Measurements from ENCODE around the gene WNK4.

The WNK4 gene

GRCh38 chr17:42795465-42795864 is 15.1 kb downstream of the WNK4 start:
- no peak for DNase-seq (ENCODE audit: extremely low read depth in 1 of 2, low read depth in 1 of 2)

DNA sequence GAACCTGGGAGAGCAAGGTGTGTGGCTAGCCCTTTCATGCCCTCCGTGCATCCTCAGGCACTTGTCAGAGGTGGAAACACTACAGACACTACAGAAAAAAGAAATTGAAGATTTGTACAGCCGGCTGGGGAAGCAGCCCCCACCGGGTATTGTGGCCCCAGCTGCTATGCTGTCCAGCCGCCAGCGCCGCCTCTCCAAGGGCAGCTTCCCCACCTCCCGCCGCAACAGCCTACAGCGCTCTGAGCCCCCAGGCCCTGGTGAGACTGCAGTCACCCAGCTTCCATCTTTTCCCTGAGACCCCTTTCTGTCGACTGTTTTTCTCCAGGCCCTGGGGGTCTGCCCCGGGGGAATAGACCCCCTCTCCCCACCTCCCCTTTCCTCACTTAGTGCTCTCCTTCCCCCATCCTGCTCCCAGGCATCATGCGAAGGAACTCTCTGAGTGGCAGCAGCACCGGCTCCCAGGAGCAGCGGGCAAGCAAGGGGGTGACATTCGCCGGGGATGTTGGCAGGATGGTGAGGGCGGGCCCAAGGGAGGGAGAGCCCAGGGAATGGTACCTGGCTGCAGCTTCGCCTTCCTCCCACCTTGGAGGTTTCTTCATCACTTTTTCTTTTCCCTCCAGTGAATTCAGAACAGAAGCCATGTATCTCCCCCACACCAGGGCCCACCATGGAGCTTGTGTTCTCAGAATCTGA is 15.8 kb downstream of the WNK4 start:
- DNase-seq (ENCODE audit: extremely low read depth in 1 of 2, low read depth in 1 of 2) = no peak

DNA sequence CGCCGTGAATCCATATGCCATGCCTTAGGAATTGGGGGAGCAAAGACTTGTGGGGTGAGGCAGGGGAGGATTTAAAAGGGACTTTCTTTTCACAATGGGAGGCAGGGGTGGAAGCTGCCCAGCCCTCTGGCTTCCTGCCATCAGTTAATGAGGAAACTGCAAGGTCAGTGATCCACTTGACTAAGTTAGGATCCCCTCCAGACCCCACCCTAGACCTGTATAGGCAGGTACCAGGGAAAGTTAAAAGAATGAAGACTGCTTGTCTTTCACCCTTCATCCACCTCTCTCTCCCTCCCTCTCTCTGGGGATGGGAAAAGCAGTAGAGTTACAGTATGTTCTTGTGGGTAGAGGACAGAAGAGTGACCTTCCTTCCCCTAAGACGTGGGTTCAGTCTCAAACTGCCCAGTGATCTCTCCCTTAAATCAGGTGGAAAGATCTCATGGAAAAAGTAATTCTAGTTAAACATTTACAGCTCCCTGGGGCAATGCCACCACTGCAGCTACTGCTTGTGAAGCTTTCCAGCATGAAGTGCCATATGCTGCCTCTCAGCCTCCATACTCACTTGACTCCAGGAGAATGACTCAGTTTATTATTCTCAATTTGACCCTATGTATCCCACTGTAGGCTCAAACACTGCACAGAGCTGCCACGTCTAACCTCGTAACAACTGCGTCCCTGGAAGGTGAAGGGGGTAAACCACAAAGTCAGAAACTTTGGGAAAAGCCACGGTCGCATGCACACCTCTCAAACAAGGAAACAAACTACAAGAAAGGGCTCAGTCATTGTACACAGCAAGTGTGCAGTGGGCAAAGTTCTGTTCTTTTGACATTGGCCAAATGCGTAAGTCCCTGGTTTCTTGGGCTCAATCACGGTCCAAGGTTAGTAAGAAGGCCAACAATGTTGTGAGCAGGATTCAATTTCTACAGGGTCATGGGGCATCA is 16.9 kb downstream of the WNK4 start:
- no peak for DNase-seq (ENCODE audit: extremely low read depth in 1 of 2, low read depth in 1 of 2)

- no peak for DNase-seq (ENCODE audit: extremely low read depth in 1 of 2, low read depth in 1 of 2)
Observed at GRCh38 chr17:42798011-42798382, 17.6 kb downstream of the WNK4 start.

- DNase-seq (ENCODE audit: extremely low read depth in 1 of 2, low read depth in 1 of 2) = peak; percentile 21 to 61
Observed at GRCh38 chr17:42798383-42799380, 18.3 kb downstream of the WNK4 start, which contains the start of the genes CNTD1 and COA3. Gene CNTD1, plus strand, starts transcription at chr17:42798861. Its CDS starts 207 bp downstream, at chr17:42799068. Gene COA3, minus strand, starts transcription at chr17:42798704. Its CDS starts 23 bp downstream, at chr17:42798681.

DNA sequence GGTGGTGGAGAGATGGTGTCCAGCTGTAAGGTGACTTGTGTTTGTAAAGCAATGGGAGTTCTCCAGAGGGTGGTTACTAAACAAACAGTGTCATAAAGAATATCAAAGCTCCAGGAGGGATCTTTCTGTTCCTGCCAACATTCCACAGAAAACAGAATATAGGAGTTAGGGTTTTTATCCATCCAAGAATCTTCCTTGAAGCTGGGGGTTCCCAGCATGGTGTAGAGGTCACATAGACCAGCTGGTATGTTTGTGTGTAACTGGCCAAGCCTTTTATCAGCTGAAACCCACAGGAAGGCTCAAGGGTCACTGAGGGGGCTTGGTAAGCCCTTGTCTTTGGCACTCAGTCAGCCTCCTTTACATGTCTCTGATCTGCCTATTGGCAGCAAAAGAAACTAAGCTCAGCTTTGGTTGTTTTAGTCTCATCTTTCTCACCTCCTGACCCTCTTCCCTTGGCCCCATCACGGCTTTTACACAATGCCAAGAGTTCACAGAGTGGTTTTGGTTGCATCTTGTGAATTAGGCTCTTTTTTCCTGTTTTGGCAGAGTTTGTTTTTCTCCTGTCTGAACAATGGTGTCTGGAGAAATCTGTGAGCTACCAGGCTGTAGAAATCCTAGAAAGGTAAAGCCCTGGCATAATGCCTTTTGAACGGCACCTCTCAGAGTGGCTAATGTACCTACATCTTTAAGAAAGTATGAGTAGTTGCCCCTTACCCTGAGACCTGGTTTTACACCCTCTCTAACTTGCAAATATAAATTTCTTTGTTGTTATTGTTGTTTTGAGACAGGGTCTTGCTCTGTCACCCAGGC is 22.9 kb downstream of the WNK4 start:
- DNase-seq (ENCODE audit: extremely low read depth in 1 of 2, low read depth in 1 of 2) = no peak

- no peak for DNase-seq (ENCODE audit: extremely low read depth in 1 of 2, low read depth in 1 of 2)
Observed at GRCh38 chr17:42804918-42805367, 24.5 kb downstream of the WNK4 start.

- no peak for DNase-seq (ENCODE audit: extremely low read depth in 1 of 2, low read depth in 1 of 2)
Observed at GRCh38 chr17:42806249-42806648, 25.8 kb downstream of the WNK4 start.

DNA sequence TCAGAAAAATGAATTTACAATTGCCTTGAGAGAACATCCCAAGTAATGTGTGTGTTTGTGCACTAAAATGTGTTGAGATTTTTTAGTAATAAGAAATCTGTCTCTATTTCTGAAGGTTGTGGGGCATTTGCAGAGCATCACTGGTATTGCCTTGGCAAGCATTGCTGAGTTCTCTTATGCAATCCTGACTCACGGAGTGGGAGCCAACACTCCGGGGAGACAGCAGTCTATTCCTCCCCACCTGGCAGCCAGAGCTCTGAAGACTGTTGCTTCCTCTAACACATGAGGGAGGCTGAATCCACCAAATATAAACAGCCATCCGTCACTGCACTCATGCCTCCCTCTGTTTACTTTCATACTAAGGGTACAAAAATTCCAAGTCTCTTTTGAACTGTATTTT is 28.8 kb downstream of the WNK4 start:
- DNase-seq (ENCODE audit: extremely low read depth in 1 of 2, low read depth in 1 of 2) = no peak

DNA sequence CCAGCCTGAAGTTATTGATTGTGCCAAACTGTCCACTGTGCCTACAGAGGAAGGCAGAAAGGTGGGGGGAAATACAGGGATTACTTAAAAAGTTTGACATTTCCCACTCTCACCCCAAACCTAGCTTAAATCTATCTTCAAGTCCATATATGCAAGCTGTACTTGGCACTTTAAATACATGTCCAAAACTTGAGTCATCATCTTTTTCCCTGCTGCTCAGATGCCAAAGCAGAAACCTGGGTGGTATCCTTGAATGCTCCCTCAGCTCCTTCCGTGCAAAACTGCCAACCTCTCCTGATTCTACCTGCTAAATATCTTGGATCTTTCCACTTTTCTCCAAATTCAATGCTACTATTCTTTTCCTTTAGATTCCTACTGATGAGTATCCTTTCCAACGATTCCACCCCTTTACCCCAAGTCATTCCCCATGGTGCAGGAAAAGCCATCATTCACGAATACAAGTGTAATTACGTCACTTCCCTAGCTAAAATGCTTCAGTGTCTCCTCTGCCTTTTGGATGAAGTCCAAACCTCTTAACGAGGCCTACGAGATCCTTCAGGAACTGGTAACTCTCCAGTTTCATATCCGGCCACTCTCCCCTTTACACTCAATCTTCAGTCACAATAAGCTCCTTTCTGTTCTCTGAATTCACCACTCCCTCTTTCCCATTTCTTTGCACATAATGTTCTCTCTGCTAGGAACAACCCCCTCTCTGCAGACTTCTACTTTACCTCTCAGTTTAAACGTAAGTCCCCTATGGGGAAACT is 34.4 kb downstream of the WNK4 start:
- no peak for DNase-seq (ENCODE audit: extremely low read depth in 1 of 2, low read depth in 1 of 2)

DNA sequence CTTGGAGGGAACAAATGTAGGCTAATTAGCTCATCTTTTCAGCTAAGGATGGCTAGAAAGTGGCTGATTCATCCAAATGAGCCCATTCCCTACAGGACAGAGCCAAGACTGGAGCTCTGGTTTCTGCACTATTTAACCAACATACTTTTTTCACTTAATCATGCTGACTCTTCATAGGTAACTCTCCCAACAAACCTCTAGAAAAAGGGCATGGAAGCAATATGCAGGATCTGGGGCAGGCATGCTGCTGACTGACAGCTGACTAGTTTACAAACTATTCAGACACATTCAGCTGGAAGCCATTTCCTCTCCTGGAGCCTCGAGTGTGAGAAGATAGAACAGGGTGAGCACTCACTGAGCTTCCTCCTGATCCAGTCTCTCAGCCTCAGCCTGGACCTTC is 37.5 kb downstream of the WNK4 start:
- DNase-seq (ENCODE audit: extremely low read depth in 1 of 2, low read depth in 1 of 2) = no peak

GRCh38 chr17:42818379-42818778 is 38.0 kb downstream of the WNK4 start:
- no peak for DNase-seq (ENCODE audit: extremely low read depth in 1 of 2, low read depth in 1 of 2)

DNA sequence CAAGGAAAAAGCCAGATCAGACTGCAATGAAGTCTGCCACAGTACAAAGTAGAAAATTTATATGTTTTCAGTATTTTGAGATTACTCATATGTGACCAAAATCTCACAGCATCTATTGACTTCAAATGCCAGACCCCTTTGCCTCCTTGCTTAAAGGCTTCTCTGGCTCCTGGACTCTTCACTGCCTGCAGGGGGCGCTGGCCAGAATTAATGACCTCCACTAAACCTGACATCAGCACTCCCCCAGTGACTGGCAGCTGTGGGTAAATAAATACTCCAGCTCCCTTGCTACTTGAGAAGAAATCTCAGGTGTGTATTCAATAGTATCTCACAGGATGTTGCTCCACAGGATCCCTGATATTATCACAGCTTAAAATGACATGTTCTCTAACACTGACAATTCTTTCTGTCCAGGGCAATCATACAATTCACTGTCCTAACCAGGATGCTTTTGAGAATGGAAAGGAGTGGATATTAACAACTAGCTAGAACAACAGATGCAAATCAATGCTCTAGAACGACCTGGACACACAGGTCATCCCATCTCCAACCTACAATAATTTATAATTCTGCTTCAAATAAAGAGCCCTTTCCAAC is 39.6 kb downstream of the WNK4 start:
- DNase-seq (ENCODE audit: extremely low read depth in 1 of 2, low read depth in 1 of 2) = peak in 1 of 2 donors; percentile 40

GRCh38 chr17:42821176-42821575 is 40.8 kb downstream of the WNK4 start:
- DNase-seq (ENCODE audit: extremely low read depth in 1 of 2, low read depth in 1 of 2) = no peak

DNA sequence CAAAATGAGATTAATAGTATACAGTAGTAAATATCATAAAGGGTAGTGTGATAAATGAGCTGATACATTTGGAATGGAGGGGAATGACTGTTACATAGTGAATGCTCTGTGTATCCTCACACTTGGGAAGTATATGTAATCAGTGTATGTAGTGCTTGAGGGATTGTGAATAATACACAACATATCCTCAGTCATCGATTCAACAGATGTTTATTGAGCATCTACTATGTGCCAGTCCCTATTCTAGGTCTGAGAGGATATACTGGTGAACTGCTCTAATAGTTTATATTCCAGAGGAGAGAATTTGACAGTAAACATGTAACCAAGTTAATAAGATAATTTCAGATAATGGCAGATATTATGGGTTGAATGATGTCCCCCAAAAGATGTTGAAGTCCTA is 47.1 kb downstream of the WNK4 start:
- no peak for DNase-seq (ENCODE audit: extremely low read depth in 1 of 2, low read depth in 1 of 2)

DNA sequence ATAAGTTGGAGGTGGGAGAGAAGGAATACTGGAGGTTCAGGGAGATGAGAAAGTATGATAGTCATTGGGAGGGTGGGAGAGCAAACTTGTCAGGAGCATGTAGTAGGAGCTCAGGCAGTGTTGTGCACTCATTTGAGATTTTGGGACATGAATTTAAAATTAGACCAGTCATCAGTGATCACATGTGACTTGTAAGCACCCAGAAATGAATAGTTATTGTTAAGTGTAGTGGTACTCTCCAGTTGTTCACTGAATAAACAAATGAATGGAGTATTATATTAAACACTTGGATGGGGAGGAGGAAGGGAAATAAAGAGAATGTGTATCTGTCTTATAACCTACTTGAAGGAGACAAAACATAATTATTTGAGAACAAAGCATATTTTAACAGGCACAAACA is 50.6 kb downstream of the WNK4 start:
- no peak for DNase-seq (ENCODE audit: extremely low read depth in 1 of 2, low read depth in 1 of 2)

GRCh38 chr17:42832213-42832933 is 52.0 kb downstream of the WNK4 start:
- DNase-seq (ENCODE audit: extremely low read depth in 1 of 2, low read depth in 1 of 2) = no peak

Data from activated CD8-positive, alpha-beta memory T cell treated with anti-CD3 and anti-CD28 coated beads for 1 hour (primary cell).